H1 (cell line): ENCODE data around the gene LDLRAD4.

ENCODE experiments used
- CHD2 ChIP-seq: IDR thresholded peaks from 2 replicates; pipeline ENCODE4 v1.6.1; 2012; ENCODE audit warnings: low read length, improper control_type of control experiment
- EGR1 ChIP-seq: IDR thresholded peaks from 2 replicates; pipeline ENCODE4 v1.6.1; 2011; ENCODE audit warnings: low read depth, low read length, borderline replicate concordance
- EP300 ChIP-seq, 2 experiments: IDR thresholded peaks; 1 replicate in 1 of 2; 2 replicates in 1 of 2; pipeline ENCODE4 v1.6.1; 2011 to 2012; ENCODE audit warnings: low read depth in 2 of 2, low read length in 2 of 2, mild to moderate bottlenecking in 2 of 2, borderline replicate concordance in 1 of 2, inconsistent platforms in 1 of 2, moderate library complexity in 1 of 2
- POLR2A ChIP-seq, 2 experiments: IDR thresholded peaks; 1 replicate in 1 of 2; 2 replicates in 1 of 2; pipeline ENCODE4 v1.6.1; 2011; ENCODE audit warnings: low read depth in 2 of 2, low read length in 2 of 2, mild to moderate bottlenecking in 2 of 2; ENCODE audit errors: control extremely low read depth in 1 of 2
- POLR2AphosphoS5 ChIP-seq: IDR thresholded peaks from 2 replicates; pipeline ENCODE4 v1.6.1; 2011; ENCODE audit warnings: low read depth, low read length

GRCh38 chr18:13483316-13484270, 265.0 kb downstream of the LDLRAD4 start:
- TF ChIP-seq POLR2A (IDR thresholded peaks at IDR 0.05; ENCODE audit: control extremely low read depth in 1 of 2, low read depth in 2 of 2, low read length in 2 of 2) (no peak), EP300 (IDR thresholded peaks at IDR 0.05; ENCODE audit: borderline replicate concordance in 1 of 2, low read depth in 2 of 2, low read length in 2 of 2) (no peak), EGR1 (no peak), POLR2AphosphoS5 (no peak), CHD2 (no peak)
